Limb (tissue), 2 donors: ENCODE data around the gene ZDHHC13.
A peak's percentile ranks its signal among the peaks of the same experiment; 100 is the strongest.
"Not testable (repeated sequence)": the region's sequence is repeated elsewhere in the genome, so short reads cannot be mapped to it uniquely, and the experiment has no call there.

Experiments
- DNase-seq, 2 donors: peaks; one replicate each; pipeline ENCODE4 v3.0.0-alpha.2; 2016; ENCODE audit errors: extremely low spot score in 2 of 2

Gene ZDHHC13

DNA sequence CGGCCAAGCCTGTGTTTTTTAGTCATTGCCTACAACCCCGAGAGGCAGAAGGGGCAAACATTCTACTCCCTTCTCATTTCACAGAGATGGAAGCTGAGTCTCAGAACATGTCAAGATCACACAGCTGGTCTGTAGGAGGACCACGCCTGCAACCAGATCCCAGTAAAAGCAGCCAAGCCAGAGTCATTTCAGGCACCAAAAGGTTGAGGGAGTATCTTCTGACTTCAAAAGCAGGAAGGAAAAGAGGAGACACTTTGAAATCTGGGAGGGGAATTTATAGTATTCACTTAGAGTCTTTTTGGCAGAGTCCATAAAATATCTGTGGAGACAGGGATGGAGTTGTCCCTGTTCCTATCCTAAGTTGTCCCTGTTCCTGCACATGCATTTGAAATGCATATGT lies 17.9 kb upstream of the ZDHHC13 start:
- DNase-seq = no peak

DNA sequence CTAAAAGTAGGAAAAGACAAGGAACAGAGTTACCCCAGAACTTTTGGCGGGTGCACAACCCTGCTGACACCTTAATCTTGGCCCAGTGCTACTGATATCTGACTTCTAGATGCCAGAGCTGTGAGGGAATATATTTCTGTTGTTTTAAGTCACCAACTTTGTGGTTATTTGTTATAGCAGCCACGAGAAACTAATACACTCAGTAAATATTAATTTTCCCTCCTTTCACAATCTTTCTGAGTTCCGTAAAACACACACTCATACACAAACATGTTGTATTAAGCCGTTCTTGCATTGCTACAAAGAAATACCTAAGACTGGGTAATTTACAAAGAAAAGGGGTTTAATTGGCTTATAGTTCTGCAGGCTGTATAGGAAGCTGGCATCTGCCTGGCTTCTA lies 16.1 kb upstream of the ZDHHC13 start:
- DNase-seq = no peak

DNA sequence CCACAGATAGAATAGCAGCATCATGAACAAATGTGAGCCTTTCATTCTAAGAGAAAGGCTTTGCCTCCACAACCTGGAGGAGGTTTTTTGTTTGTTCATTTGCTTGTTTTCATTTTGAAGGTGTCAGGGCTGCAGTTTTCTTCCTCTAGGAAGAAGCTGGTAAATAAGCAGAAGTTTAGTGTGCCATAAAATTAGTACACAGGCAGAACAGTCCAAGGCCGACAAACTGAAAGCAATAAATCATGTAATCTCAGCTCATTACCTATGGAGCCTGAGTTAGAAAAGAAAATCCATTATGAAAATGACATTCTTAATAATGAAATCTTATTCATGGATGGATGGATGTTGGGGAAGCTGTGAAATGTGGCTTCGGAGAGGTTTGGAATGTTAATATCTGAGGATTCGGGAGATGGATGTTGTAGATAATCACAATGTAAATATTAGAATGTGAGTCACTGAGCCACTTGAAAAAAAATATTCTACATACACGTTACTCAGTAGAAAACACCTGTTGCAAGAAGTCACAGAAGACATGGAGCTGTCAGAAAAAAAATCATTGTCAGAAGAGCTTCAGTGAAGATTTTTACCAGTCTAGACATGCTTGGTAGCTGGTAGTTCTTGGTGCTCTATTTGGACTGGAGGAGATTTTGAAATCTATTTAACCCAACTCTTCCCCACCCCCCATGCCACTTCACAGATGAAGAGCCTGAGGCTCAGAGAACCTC lies 15.0 kb upstream of the ZDHHC13 start:
- no peak for DNase-seq

DNA sequence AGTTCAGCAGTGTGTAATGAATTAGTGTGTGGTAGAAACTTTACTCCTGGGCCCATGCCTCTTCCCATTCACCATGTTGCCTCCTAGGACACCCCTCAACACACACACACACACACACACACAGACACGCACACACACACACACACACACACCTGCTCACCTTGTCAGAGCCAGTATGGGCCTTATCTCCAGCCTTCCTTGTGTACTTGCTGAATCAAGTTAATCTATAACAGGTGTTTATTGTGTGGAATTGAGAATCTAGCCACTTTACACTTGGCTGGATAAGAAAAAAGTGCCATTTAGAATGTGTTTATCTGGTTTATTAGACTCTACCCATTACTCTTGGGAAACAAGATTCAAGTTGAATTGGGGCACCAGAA lies 14.5 kb upstream of the ZDHHC13 start:
- DNase-seq = no peak

DNA sequence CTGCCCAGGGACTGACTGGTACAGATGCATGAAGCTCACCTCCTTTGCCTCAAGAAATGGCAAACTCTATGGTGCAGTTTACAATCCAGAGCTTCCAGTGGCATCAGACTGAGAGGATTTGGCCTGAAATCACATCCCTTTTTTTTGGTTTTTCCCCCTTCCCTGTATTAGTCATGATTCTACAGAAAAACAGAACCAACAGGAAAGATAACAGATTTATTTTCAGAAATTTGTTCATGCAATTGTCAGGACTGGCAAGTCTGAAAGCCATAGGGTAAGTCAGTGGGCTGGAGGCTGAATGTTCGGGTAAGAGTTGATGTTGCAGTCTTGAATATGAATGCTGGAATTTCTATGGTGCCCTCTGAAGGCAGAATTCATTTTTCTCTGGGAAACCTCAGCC lies 12.0 kb upstream of the ZDHHC13 start:
- no peak for DNase-seq

DNA sequence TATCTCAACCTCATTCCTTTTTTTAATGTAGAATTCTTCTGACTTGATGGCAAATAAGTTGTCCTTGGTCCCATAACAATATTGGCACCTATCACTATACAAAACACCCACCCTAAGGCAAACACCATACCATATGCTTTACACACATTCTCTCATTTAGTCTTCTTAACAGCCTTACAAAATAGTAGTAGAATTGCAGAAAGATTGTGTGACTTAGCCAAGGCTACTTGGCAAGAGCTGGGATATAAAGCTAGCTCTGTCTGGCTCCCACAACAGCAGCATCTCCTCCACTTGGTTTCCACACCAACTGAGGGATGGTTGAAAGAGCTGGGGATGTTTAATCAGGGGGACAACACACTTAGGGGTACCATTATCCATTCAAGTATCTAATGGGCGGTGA lies 9.8 kb upstream of the ZDHHC13 start:
- DNase-seq = no peak

DNA sequence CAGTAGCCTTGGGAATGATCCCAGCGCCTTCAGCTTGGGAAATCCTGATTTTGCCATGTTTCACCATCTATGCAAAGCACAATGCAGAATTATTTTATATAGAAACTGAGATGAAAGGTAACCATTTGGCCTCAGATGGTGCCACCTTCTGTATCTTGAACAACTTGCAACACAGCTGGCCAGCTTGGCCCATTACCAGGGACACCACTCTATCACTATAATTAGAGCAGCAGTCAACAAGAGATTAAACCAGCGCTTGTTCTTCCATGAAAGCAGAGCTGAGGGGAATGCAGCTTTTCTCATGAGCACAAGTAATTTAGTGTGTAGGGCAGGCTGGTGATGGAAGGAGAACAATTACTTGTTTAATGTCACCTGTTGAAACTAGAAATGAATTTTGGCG lies 6.7 kb upstream of the ZDHHC13 start:
- DNase-seq = no peak

DNA sequence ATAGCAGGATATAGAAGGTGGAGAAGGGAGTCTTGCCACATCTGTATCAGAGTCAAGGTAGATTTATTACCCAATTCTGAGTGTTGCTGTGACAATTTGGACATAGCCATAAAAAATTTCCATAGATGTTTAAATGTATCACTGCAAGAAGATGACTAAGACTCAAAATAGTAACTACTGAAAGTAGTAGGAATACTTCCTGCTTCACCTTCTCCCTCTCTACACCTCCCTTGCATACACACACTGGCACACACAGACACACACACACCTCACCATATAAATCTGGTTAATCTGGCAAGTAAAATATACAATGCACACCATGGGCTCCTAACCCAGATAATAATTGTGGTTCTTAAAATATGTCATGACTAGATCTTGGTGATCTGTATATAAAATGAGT lies 5.2 kb upstream of the ZDHHC13 start:
- no peak for DNase-seq

DNA sequence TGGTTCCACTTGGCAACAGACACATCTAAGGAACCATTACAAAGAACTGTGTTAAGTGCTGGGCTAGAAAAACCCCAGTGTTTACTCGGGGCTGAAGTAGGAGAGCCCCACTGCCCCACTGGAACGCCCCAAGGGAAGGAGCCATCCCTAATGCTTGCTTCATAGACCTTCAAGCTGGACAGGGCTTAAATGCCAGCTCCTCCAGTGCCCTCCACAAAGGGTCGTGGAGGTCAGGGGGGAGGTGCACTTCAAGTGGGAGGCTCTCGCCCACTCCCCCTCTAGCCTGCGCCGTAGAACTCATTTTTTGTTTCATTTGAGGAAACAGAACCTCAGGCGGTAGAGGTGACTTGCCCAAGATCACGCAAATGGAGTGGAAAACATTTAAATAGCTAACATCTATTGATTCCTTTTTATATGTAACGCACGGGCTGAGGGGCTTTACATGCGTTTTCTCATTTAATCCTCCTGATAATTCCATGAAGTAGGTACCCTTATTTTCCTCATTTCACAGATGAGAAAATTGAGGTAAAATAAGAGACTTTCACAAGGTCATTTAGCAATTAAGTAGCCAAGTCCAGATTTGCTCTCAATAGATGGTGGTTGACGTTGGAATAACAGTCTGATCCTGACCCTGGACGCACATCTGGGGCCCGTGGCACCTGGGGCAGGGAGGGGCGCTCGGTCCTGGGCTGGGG lies 545 bp upstream of the ZDHHC13 start:
- no peak for DNase-seq

DNA sequence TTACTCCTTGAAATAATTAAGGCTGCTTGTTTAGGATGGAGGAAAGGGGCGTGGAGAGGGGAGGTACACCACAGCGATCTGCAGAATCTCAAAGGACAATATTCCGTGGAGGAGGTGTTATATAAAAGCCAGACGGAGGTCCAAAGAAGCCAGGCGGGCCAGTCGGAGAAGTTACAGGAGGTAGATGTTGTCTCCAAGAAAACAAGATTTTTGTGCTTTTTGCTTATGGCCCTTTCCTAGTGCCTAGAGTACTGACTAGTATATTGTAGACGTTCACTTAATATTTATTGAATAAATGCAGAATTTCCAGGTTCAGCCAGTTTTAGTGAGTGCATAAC lies 761 bp downstream of the ZDHHC13 start:
- peak in 1 of 2 donors; percentile 2 for DNase-seq

DNA sequence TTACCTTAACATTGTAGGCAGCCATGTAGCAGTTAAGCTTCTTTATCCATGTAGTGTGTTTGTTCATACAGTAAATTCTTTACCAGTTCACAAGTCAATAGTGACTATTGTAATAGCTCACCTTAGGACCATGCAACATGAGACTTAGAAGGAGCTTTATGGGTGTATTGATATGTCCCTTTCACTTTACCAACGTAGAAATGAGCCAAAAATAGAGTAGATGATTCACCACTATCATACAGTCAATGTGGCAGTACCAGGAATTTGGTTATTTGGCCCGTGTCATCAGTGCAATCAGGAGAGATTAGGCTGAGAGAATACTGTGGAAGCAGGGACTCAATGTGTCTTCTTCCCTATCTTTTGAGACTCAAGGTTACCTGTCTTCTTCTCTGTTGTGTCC lies 4.7 kb downstream of the ZDHHC13 start:
- DNase-seq = no peak

DNA sequence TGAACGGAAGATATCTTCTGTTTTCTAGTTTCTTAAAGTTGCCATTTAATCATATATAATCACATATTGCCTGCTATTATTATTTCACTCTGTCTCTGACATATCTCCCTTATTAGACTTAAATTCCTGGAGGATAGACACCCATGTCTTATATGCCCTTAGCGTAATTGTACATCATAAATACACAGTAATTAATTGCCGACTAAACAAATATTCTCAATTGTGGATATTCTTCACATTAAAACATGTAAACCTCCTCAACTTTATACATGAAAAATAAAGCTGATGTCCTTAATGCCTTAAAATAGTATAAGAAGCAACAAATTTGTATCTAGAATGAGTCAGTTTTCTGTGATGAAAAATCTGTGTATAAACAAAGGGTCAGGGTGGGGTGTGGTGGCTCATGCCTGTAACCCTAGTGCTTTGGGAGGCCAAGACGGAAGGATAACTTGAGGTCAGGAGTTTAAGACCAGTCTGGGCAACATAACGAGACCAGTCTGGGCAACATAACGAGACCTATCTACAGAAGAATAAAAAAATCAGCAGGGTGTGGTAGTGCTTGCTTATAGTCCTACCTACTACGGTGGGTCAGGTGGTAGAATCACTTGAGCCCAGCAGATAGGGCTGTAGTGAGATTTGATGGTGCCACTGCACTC lies 6.1 kb downstream of the ZDHHC13 start:
- no peak for DNase-seq

DNA sequence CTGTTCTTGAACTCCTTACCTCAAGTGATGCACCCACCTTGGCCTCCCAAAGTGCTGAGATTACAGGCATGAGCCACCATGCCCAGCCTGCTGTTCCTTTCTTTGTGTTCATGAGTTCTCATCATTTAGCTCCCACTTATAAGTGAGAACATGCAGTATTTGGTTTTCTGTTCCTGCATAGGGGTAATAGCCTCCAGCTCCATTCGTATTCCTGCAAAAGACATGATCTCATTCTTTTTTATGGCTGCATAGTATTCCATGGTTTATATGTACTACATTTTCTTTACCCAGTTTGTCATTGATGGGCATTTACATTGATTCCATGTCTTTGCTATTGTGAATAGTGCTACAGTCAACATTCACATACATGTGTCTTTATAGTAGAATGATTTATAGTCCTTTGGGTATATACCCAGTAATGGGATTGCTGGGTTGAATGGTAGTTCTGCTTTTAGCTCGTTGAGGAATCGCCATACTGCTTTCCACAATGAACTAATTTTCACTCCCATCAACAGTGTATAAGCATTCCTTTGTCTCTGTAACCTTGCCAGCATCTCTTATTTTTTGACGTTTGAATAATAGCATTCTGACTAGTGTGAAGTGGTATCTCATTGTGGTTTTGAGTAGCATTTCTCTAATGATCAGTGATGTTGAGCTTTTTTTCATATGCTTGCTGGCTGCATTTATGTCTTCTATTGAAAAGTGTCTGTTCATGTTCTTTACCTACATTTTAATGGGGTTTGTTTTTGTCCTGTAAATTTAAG lies 9.8 kb downstream of the ZDHHC13 start:
- DNase-seq = not testable (repeated sequence)

DNA sequence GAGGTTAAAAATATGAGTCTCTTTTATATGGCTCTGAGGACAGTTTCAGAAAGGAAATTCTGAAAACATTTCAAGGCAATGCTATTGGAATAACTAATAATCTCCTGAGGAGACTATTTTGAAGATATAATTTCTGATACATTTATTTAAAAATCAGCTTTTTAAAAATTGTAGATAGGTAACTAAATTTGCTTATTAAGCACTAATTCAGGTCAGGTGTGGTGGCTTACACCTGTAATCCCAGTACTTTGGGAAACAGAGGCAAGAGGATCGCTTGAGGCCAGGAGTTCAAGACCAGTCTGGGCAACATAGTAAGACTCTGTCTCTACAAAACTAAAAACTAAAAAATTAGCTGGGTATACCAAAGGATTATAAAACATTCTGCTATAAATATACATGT lies 17.0 kb downstream of the ZDHHC13 start:
- DNase-seq = no peak

DNA sequence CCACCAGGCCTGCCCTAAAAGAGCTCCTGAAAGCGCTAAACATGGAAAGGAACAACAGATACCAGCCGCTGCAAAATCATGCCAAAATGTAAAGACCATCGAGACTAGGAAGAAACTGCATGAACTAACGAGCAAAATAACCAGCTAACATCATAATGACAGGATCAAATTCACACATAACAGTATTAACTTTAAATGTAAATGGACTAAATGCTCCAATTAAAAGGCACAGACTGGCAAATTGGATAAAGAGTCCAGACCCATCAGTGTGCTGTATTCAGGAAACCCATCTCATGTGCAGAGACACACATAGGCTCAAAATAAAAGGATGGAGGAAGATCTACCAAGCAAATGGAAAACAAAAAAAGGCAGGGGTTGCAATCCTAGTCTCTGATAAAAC lies 19.9 kb downstream of the ZDHHC13 start:
- not testable (repeated sequence) for DNase-seq

DNA sequence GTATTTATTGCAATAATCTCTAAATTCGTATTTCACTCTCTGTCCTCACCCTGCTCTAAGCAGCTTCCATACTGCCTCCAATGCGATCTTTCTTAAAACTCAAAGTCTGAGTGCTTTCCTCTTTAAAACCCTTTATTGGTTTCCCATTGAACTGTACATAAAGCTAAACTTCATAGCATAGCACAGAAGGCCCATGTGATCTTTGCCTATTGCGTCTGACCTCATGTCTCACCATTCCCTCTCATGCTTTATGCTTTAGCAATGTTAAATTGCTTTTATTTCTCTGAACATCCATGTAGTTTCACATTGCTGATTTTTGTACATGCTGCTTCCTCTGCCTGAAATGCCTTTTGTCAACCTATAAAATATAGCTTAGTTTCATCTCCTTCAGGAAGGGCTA lies 28.4 kb downstream of the ZDHHC13 start:
- DNase-seq = no peak

DNA sequence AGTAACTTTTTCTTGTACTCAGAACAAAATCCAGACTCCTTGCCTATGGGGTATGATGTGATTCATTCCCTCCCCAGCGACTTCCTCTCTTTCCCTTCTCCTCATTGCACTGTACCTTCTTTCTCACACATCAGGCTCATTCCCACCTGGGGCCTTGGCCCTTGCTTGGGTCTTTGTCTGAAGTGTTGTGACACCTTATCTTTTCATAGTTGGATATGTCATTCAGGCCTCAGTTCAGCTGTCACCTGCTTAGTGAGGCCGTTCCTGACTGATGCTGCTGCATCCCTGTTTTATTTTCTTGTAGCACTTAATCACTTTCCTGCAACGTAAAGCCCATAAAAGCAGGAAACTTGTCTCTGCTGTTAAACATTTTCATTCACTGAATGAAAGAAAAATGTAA lies 39.9 kb downstream of the ZDHHC13 start:
- DNase-seq = no peak

DNA sequence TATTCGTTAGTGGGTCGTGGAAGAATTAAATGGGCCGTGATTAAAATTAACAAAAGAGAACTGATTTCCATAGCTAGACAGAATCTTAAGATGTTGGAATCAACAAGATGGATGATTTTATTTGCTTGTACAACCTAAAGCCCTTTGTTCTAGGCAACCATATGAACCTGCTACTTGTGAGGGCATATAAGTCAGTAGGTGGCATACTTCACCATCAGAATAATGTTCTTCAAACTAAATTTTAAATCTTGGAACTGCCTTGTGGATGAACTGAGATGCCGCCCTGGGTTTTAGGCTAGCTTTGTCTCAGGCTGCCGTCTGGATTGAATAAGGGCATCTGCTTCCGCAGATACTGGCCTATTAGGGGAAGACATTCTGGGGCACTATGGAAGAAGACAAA lies 43.9 kb downstream of the ZDHHC13 start:
- no peak for DNase-seq

DNA sequence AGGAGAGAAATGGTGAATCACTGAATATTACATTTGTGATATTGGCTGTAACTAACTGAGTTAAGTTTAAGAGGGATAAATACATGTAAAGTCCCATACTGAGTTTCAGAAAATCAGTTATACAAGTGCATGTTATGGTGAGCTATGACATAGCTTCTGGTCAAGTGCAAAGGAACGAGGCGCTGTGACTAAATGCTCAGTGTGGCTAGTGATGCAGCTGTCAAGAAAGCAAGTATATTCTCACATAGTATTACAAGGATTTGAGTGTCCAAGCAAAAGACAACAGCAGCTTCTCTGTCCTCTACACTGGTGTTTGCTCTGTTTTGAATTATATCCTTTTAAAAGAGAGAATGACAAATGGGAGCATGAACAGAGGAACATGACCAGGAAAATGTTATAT lies 44.7 kb downstream of the ZDHHC13 start:
- DNase-seq = no peak

DNA sequence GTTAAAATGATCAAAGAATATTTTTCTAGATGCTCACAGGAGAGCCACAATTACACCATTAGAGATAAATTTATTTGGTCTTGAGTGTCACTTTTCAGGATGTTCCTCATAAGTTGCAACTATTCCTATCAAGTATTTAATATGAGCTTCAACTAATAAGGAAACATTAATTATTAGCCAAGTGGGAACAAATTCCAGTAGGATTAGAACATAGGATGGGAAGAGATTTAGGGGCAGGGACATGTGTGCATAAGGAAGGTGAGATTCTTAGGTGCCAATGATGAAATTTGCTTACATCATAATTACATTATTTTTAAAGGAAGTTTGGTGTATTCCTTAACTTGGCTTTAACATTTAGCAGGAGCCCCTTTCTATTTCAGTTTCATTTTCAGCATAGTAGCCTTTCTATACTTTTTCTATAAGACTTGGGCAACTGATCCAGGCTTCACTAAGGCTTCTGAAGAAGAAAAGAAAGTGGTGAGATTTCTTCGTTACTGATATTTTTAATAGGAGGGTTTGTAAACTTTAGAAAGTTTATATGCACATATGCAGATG lies 46.1 kb downstream of the ZDHHC13 start:
- no peak for DNase-seq

DNA sequence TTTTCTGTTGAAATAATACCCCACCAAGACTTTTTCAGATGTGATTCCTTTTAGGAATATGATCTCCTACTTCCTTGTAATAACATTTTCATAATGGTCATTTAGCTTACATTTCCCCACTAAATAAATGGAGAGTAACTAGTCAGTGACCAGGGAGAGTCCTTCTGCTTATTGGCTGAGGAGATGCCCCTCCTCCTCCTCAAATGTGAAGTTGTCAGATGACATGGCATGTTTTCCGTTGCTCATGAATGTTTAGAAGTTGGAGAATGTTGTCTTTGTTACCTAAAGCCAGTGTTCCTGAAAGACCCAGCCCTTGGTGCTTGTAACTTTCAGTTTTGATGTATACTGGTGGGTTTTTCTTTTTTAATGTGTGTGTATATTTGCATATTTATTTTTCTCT lies 46.6 kb downstream of the ZDHHC13 start:
- DNase-seq = no peak
